ENCODE measurements around the gene CASK.

DNA sequence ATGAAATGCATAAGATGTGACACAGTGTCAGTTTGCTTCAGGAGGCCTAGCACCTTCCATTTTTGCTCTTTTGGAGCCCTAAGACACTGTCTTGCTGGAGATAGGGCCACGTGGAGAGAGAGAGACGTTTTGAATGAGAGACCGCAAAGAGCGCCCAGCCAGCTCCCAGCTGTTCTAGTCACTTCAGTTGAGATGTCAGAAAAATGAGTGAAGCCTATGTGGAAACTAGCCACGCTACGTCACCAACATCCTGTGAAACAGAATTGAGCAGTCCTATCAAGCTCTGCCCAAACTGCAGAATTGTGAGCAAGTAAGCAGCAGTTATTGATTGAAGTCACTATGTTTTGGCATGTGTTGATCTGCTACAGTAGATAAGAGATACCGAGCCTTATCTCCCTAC, 186.3 kb downstream of the CASK start:
- TF ChIP-seq ISL1 (CRISPR knock-in tag; IDR thresholded peaks at IDR 0.05) (no peak), ARNTL (CRISPR knock-in tag; IDR thresholded peaks at IDR 0.05; ENCODE audit: borderline replicate concordance, low read depth) (no peak), ZNF565 (CRISPR knock-in tag; conservative IDR thresholded peaks at IDR 0.05; ENCODE audit: low read depth) (no peak), OSR1 (CRISPR knock-in tag; IDR thresholded peaks at IDR 0.05) (no peak), ZC3H10 (CRISPR knock-in tag; IDR thresholded peaks at IDR 0.05) (no peak), ZFP30 (CRISPR knock-in tag; IDR thresholded peaks at IDR 0.05) (no peak)
- TF ChIP-seq, protein P1, sequence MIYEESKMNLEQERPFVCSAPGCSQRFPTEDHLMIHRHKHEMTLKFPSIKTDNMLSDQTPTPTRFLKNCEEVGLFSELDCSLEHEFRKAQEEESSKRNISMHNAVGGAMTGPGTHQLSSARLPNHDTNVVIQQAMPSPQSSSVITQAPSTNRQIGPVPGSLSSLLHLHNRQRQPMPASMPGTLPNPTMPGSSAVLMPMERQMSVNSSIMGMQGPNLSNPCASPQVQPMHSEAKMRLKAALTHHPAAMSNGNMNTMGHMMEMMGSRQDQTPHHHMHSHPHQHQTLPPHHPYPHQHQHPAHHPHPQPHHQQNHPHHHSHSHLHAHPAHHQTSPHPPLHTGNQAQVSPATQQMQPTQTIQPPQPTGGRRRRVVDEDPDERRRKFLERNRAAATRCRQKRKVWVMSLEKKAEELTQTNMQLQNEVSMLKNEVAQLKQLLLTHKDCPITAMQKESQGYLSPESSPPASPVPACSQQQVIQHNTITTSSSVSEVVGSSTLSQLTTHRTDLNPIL (CRISPR knock-in tag; IDR thresholded peaks at IDR 0.05; ENCODE audit: low read depth): no peak
- TF ChIP-seq, protein P2, sequence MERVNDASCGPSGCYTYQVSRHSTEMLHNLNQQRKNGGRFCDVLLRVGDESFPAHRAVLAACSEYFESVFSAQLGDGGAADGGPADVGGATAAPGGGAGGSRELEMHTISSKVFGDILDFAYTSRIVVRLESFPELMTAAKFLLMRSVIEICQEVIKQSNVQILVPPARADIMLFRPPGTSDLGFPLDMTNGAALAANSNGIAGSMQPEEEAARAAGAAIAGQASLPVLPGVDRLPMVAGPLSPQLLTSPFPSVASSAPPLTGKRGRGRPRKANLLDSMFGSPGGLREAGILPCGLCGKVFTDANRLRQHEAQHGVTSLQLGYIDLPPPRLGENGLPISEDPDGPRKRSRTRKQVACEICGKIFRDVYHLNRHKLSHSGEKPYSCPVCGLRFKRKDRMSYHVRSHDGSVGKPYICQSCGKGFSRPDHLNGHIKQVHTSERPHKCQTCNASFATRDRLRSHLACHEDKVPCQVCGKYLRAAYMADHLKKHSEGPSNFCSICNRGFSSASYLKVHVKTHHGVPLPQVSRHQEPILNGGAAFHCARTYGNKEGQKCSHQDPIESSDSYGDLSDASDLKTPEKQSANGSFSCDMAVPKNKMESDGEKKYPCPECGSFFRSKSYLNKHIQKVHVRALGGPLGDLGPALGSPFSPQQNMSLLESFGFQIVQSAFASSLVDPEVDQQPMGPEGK (CRISPR knock-in tag; IDR thresholded peaks at IDR 0.05; ENCODE audit: borderline replicate concordance): no peak

Measured in SK-N-SH treated with all-trans-retinoic acid at 6 μM for 48 hours (cell line).